Sigmoid colon (tissue), 7 donors: ENCODE measurements around the gene ZNF460. TPM values are rescaled to one million over a fixed set of nuclear protein-coding genes. Genes with fewer than 3 reads are reported as not detected.

Experiments
- DNase-seq: peaks from one replicate; pipeline ENCODE4 v3.0.0-alpha.2; 2019
- H3K27ac ChIP-seq, 4 donors: fragments of 200-600 bp; sonication (generic); one replicate each; pipeline ENCODE4 v1.5.1; 2016 to 2019; ENCODE audit warnings: mild to moderate bottlenecking in 1 of 4
- H3K27me3 ChIP-seq, 3 donors: fragments of 200-600 bp; sonication (generic); one replicate each; pipeline ENCODE4 v1.5.1; 2019; ENCODE audit warnings: mild to moderate bottlenecking in 1 of 3
- H3K36me3 ChIP-seq, 4 donors: fragments of 200-600 bp; sonication (generic); one replicate each; pipeline ENCODE4 v1.5.1; 2016 to 2019
- H3K4me1 ChIP-seq, 4 donors: fragments of 200-600 bp; sonication (generic); one replicate each; pipeline ENCODE4 v1.5.1; 2017 to 2019
- H3K4me3 ChIP-seq, 4 donors: fragments of 200-600 bp; sonication (generic); one replicate each; pipeline ENCODE4 v1.5.1; 2017 to 2019; ENCODE audit warnings: mild to moderate bottlenecking in 2 of 4, moderate library complexity in 1 of 4
- H3K9me3 ChIP-seq, 4 donors: fragments of 200-600 bp in 3 of 4; sonication (generic) in 3 of 4; one replicate each; pipeline versions ENCODE4 v1.5.1 to v1.6.1; 2013 to 2019
- EP300 ChIP-seq, 4 donors: sonication (generic); formaldehyde crosslinking; IDR thresholded peaks; one replicate each; pipeline ENCODE4 v1.6.1; 2017; ENCODE audit warnings: antibody characterized with exemption in 4 of 4
- POLR2A ChIP-seq, 2 donors: fragments of 450-650 bp; IDR thresholded peaks; one replicate each; pipeline ENCODE4 v1.6.1; 2016; ENCODE audit warnings: antibody characterized with exemption in 2 of 2, mild to moderate bottlenecking in 2 of 2, moderate library complexity in 2 of 2
- POLR2AphosphoS5 ChIP-seq, 4 donors: sonication (generic); formaldehyde crosslinking; IDR thresholded peaks; one replicate each; pipeline ENCODE4 v1.6.1; 2017; ENCODE audit warnings: antibody characterized with exemption in 4 of 4
- WGBS, 2 donors: extraction: QIAGEN DNeasy Blood & Tissue Kit; methylation state at CpG; one replicate each; pipeline ENCODE4 v1.1.7; 2013; 5-methylcytosine and 5-hydroxymethylcytosine counted together
- intact Hi-C: fragments of 100-400 bp; cut with DNase I; formaldehyde crosslinking; loops from one replicate; pipeline ENCODE4 v1.15.1; 2023
- polyA plus RNA-seq, 3 donors: library from polyadenylated mRNA; stranded (reverse); fragments of 200-250 nt; gene quantifications; one replicate each; pipeline ENCODE4 v1.2.3, GENCODE V29; 2013
- total RNA-seq, 4 donors: library from RNA; depleted of rRNA; stranded (reverse); fragments of >200 nt; gene quantifications; one replicate each; pipeline ENCODE4 v1.1.0, GENCODE V29; 2016
- TF ChIP-seq, protein P1 (sequence below), 4 experiments: fragments of 450-650 bp in 3 of 4; fragments of 200-600 bp in 1 of 4; IDR thresholded peaks; one replicate each; pipeline ENCODE4 v1.5.1; 2016 to 2019; ENCODE audit warnings: antibody characterized with exemption in 4 of 4, mild to moderate bottlenecking in 3 of 4, moderate library complexity in 2 of 4
- donor health status: healthy with polysubstance abuse.
- donor health status: Bipolar disorder and iron deficiency.
- donor health status: healthy.

Gene ZNF460
- total and polyA plus RNA-seq, 7 donors: 0.69 to 95.2 (median 48.8) TPM; not detected in 1

DNA sequence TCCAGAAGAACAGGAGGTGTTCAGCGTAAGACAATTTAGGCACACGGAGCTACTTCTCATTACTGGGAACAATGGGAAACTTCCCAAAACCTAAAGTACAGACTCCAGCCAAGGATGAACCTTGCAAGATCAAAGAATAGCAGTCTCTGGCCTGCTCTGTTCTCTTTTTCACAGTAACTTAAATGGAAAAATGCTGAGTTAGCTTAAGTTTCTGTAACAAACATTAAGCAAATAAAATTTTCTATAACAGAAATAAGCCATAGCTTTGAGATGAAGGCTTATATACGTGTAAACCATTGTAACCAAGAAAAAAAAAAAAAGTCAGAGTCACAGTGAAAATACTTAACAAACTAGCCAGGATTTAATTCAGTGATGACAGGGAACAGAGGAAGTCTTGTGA, 18.2 kb upstream of the ZNF460 start:
- no peaks in the 10 kb centered on the region for H3K4me1 ChIP-seq
- no peak for DNase-seq
- no peak for TF ChIP-seq EP300 (IDR thresholded peaks at IDR 0.05)
- TF ChIP-seq POLR2AphosphoS5 (IDR thresholded peaks at IDR 0.05): no peak
- TF ChIP-seq POLR2A (IDR thresholded peaks at IDR 0.05): no peak
- TF ChIP-seq, protein P1, sequence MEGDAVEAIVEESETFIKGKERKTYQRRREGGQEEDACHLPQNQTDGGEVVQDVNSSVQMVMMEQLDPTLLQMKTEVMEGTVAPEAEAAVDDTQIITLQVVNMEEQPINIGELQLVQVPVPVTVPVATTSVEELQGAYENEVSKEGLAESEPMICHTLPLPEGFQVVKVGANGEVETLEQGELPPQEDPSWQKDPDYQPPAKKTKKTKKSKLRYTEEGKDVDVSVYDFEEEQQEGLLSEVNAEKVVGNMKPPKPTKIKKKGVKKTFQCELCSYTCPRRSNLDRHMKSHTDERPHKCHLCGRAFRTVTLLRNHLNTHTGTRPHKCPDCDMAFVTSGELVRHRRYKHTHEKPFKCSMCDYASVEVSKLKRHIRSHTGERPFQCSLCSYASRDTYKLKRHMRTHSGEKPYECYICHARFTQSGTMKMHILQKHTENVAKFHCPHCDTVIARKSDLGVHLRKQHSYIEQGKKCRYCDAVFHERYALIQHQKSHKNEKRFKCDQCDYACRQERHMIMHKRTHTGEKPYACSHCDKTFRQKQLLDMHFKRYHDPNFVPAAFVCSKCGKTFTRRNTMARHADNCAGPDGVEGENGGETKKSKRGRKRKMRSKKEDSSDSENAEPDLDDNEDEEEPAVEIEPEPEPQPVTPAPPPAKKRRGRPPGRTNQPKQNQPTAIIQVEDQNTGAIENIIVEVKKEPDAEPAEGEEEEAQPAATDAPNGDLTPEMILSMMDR (IDR thresholded peaks at IDR 0.05): no peak
- no peak overlapping the region for H3K27ac ChIP-seq
- WGBS, 2 donors: 93 to 96% methylated on average over 3 of the region's 3 CpGs
- H3K36me3 ChIP-seq: peaks cover 0 to 32% (median 0%) of the 10 kb centered on the region in 4 donors
- no peaks in the 10 kb centered on the region for H3K9me3 ChIP-seq
- no peak overlapping the region for H3K4me3 ChIP-seq
- H3K27me3 ChIP-seq: no peaks in the 10 kb centered on the region
- intact Hi-C loops: no loop called here

DNA sequence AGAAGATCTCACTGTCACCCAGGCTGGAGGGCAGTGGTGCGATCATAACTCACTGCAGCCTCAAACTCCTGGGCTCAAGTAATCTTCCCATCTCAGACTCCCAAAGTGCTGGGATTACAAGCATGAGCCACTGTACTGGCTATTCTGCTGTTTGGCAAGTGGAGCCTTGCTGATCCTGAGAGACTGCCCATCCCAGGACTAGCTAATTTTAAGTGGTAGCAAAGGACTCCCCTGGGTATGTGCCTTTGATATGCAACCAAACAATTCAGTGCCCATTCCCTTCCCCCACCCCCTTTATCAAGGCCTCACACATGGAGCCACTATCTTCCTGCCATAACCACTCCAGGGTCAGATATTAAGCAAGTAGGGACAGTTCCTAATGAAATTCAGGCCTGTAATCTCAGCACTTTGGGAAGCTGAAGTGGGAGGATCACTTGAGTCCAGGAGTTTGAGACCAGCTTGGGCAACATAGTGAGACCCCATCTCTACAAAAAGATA, 17.0 kb upstream of the ZNF460 start:
- no peak overlapping the region for H3K27ac ChIP-seq
- no peak for DNase-seq
- no peaks in the 10 kb centered on the region for H3K4me1 ChIP-seq
- TF ChIP-seq, protein P1 (IDR thresholded peaks at IDR 0.05): no peak
- WGBS, 2 donors: 92 to 96% methylated on average over 1 of the region's 1 CpG
- H3K27me3 ChIP-seq: no peaks in the 10 kb centered on the region
- intact Hi-C loops: no loop called here
- no peak overlapping the region for H3K4me3 ChIP-seq
- H3K9me3 ChIP-seq: no peaks in the 10 kb centered on the region
- H3K36me3 ChIP-seq: peaks cover 0 to 30% (median 0%) of the 10 kb centered on the region in 4 donors

DNA sequence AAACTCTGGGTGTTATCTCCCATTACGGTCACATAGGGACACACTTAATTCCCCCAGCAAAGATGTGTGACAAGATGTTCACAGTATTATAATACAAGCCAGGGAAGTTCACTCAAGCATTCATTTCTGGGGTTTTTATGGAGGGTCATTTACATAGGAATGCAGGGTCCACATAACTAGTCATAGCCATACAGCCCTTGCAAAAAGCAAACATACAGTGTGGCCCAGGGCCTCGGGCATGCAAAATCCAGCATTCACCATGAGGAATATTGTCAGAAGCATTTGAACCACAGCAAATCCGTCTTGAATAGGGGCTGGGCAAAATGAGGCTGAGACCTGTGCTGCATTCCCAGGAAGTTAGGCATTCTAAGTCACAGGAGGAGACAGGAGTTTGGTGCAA, 13.0 kb upstream of the ZNF460 start:
- Histone ChIP-seq H3K27me3 (no peaks in the 10 kb centered on the region), H3K27ac (no peak overlapping the region), H3K36me3 (peaks cover 0 to 5% (median 0%) of the 10 kb centered on the region in 4 donors), H3K4me3 (no peak overlapping the region), H3K9me3 (no peaks in the 10 kb centered on the region), H3K4me1 (no peaks in the 10 kb centered on the region)
- no peak for TF ChIP-seq EP300 (IDR thresholded peaks at IDR 0.05)
- no peak for TF ChIP-seq POLR2A (IDR thresholded peaks at IDR 0.05)
- TF ChIP-seq, protein P1 (IDR thresholded peaks at IDR 0.05): no peak
- TF ChIP-seq POLR2AphosphoS5 (IDR thresholded peaks at IDR 0.05): no peak
- 83 to 85% methylated on average over 3 of the region's 3 CpGs for WGBS, 2 donors
- intact Hi-C loops: no loop called here
- no peak for DNase-seq

DNA sequence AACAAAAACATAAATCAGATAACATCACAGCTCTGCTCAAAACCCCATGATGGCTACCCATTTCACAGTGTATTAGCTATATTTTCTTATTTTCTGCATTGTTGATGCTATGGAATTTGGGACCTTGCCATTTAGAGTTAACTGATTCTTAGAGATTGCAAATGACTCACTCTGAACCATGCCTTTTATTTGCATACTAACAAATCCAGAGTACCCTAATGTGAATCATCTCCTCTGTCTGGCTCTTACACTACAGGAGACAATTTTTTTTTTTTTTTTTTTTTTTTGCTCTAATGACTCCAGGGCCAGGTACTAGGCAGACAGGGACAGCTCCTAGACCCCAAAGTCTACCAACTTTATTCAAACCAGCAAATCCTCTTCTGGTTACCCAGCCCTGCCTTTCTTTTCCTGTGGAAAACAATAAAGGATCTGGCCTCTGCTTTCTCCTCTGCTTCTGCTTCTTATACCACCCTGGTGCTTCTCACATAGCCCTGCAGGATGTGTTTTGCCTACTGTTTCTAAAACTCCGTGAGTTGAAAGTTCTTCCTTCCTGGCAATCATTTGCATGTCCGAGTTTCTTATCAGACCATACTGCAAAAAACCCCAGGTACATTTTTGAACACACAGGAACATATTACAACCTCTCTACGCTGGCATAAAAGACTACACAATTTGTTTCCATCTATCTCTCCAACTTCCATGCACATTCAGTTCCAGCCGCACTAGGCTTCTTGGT, 10.6 kb upstream of the ZNF460 start:
- DNase-seq: no peak
- H3K36me3 ChIP-seq: peaks cover 0 to 10% (median 0%) of the 10 kb centered on the region in 4 donors
- intact Hi-C loops: no loop called here
- WGBS, 2 donors: 80 to 91% methylated on average over 4 of the region's 4 CpGs
- no peak overlapping the region for H3K27ac ChIP-seq
- no peak overlapping the region for H3K4me3 ChIP-seq
- TF ChIP-seq POLR2AphosphoS5 (IDR thresholded peaks at IDR 0.05) (no peak), POLR2A (IDR thresholded peaks at IDR 0.05) (no peak), EP300 (IDR thresholded peaks at IDR 0.05) (no peak)
- TF ChIP-seq, protein P1 (IDR thresholded peaks at IDR 0.05): no peak
- no peaks in the 10 kb centered on the region for H3K9me3 ChIP-seq
- H3K27me3 ChIP-seq: no peaks in the 10 kb centered on the region
- no peaks in the 10 kb centered on the region for H3K4me1 ChIP-seq
